SK-N-SH (cell line): Measurements from ENCODE around the gene ITGA6.

ENCODE experiments used
- CTCF ChIP-seq: fragments of 200-600 bp; sonication (generic); IDR thresholded peaks from 2 replicates; pipeline ENCODE4 v1.6.1; 2017; ENCODE audit warnings: antibody characterized with exemption, mild to moderate bottlenecking, moderate library complexity
- MAX ChIP-seq: IDR thresholded peaks from 2 replicates; pipeline ENCODE4 v1.4.0; 2012; ENCODE audit warnings: low read depth
- NFIC ChIP-seq: IDR thresholded peaks from 2 replicates; pipeline ENCODE4 v1.4.0; 2012; ENCODE audit warnings: borderline replicate concordance
- PBX3 ChIP-seq: IDR thresholded peaks from 2 replicates; pipeline ENCODE4; 2012
- SIN3A ChIP-seq: IDR thresholded peaks from 2 replicates; pipeline ENCODE4 v1.6.1; 2012; ENCODE audit warnings: low read depth, mild to moderate bottlenecking, low read length, moderate library complexity, borderline replicate concordance
- TAF1 ChIP-seq: IDR thresholded peaks from 2 replicates; pipeline ENCODE4 v1.6.1; 2012; ENCODE audit warnings: low read depth, mild to moderate bottlenecking, low read length, moderate library complexity, borderline replicate concordance
- USF1 ChIP-seq: IDR thresholded peaks from 2 replicates; pipeline ENCODE4 v1.4.0; 2012; ENCODE audit warnings: low read depth, borderline replicate concordance

GRCh38 chr2:172438741-172439508 lies 11.5 kb downstream of the ITGA6 start:
- no peak for TF ChIP-seq CTCF
- TF ChIP-seq PBX3: peak; percentile 70
- TF ChIP-seq TAF1: no peak
- TF ChIP-seq USF1: no peak
- TF ChIP-seq NFIC: 0 out of 2 replicates have a peak, but pooled peaks have one; percentile 45
- peak; percentile 63 for TF ChIP-seq MAX
- no peak for TF ChIP-seq SIN3A
